Natural killer cell (primary cell): ENCODE data around the gene SLC5A9. TPM values are rescaled to one million over a fixed set of nuclear protein-coding genes. Genes with fewer than 3 reads are reported as not detected.

Experiments used
- ATAC-seq, 3 donors: fragments of 150-1000 bp in 2 of 3; fragments of 200-7000 bp in 1 of 3; cut with Tn5 transposase; 1 replicate in 1 of 3; 2 replicates in 2 of 3; pipeline ENCODE4 v1.10.0; 2021; ENCODE audit warnings: mild to moderate bottlenecking in 2 of 3, moderate library complexity in 2 of 3
- DNase-seq, 2 donors: peaks; one replicate each; pipeline versions ENCODE4 v3.0.0 to v3.0.0-alpha.2; 2013 to 2021; ENCODE audit warnings: mixed read lengths in 1 of 2
- H3K27ac ChIP-seq: one replicate; pipeline ENCODE4 v1.5.1; 2013; ENCODE audit warnings: mild to moderate bottlenecking, low read length
- H3K27me3 ChIP-seq: one replicate; pipeline ENCODE4 v1.6.1; 2013; ENCODE audit warnings: low read length; ENCODE audit not compliant: control insufficient read depth, insufficient read depth
- H3K36me3 ChIP-seq: one replicate; pipeline ENCODE4 v1.6.1; 2013; ENCODE audit warnings: low read length; ENCODE audit not compliant: control insufficient read depth, insufficient read depth
- H3K4me1 ChIP-seq: one replicate; pipeline ENCODE4 v1.6.1; 2013; ENCODE audit warnings: low read length; ENCODE audit not compliant: control insufficient read depth, insufficient read depth
- H3K4me3 ChIP-seq: one replicate; pipeline ENCODE4 v1.5.1; 2013; ENCODE audit warnings: low read length
- H3K9me3 ChIP-seq: one replicate; pipeline ENCODE4 v1.6.1; 2013; ENCODE audit warnings: low read length; ENCODE audit not compliant: control insufficient read depth, insufficient read depth
- H3K27ac Mint-ChIP-seq, 2 donors: one replicate each; pipeline ENCODE4 v1.8.0; 2022; ENCODE audit warnings: mild to moderate bottlenecking in 2 of 2, mixed read lengths in 2 of 2, moderate library complexity in 1 of 2
- H3K27me3 Mint-ChIP-seq, 2 donors: one replicate each; pipeline ENCODE4 v1.8.0; 2022; ENCODE audit warnings: low read depth in 2 of 2, mixed read lengths in 2 of 2
- H3K36me3 Mint-ChIP-seq: one replicate; pipeline ENCODE4 v1.8.0; 2022; ENCODE audit warnings: mixed read lengths
- H3K4me1 Mint-ChIP-seq, 2 donors: one replicate each; pipeline ENCODE4 v1.8.0; 2022; ENCODE audit warnings: mixed read lengths in 2 of 2
- H3K4me3 Mint-ChIP-seq: one replicate; pipeline ENCODE4 v1.8.0; 2022; ENCODE audit warnings: mild to moderate bottlenecking, moderate library complexity, mixed read lengths
- H3K9me3 Mint-ChIP-seq, 2 donors: one replicate each; pipeline ENCODE4 v1.8.0; 2022; ENCODE audit warnings: mixed read lengths in 2 of 2
- CTCF ChIP-seq: fragments of 200-600 bp; IDR thresholded peaks from one replicate; pipeline ENCODE4 v1.8.0; 2022; ENCODE audit warnings: antibody characterized with exemption
- WGBS: methylation state at CpG from one replicate; pipeline ENCODE4 v1.1.7; 2013; ENCODE audit warnings: missing lambda C conversion rate; ENCODE audit not compliant: insufficient coverage; 5-methylcytosine and 5-hydroxymethylcytosine counted together
- intact Hi-C: fragments of 100-400 bp; cut with micrococcal nuclease; formaldehyde crosslinking; loops from one replicate; pipeline ENCODE4 v1.14.2; 2022
- total RNA-seq, 4 donors: library from RNA; stranded (reverse); fragments of 120-200 nt in 1 of 4; gene quantifications; one replicate each; pipeline versions ENCODE4 v1.2.3 to v1.2.4, GENCODE V29; 2013 to 2022

Gene SLC5A9
- total RNA-seq, 3 donors from 2014 or later (not counting 1 experiment from before 2014, with no cell fraction given) = not detected

GRCh38 chr1:48181669-48182367 lies 40.7 kb upstream of the SLC5A9 start:
- TF ChIP-seq CTCF = no peak
- Histone ChIP-seq H3K9me3 (no peaks in the 10 kb centered on the region), H3K27ac (no peak overlapping the region), H3K4me3 (no peak overlapping the region), H3K27me3 (no peaks in the 10 kb centered on the region), H3K4me1 (no peaks in the 10 kb centered on the region), H3K36me3 (no peaks in the 10 kb centered on the region)
- Mint-ChIP-seq H3K27me3 (peaks cover 23 to 48% of the 10 kb centered on the region in 2 donors), H3K36me3 (no peaks in the 10 kb centered on the region), H3K27ac (no peak overlapping the region), H3K4me1 (no peaks in the 10 kb centered on the region), H3K9me3 (no peaks in the 10 kb centered on the region), H3K4me3 (no peak overlapping the region)
- no peak for DNase-seq
- ATAC-seq = no peak
- WGBS = 88% methylated on average over 5 of the region's 5 CpGs
- intact Hi-C loops = no loop called here

- Mint-ChIP-seq H3K4me3 (no peak overlapping the region), H3K27ac (no peak overlapping the region), H3K4me1 (no peaks in the 10 kb centered on the region), H3K27me3 (peaks cover 21 to 48% of the 10 kb centered on the region in 2 donors), H3K36me3 (no peaks in the 10 kb centered on the region), H3K9me3 (no peaks in the 10 kb centered on the region)
- whole genome bisulfite sequencing = 85% methylated on average over 2 of the region's 2 CpGs
- ATAC-seq = no peak
- Histone ChIP-seq H3K4me1 (no peaks in the 10 kb centered on the region), H3K4me3 (no peak overlapping the region), H3K9me3 (no peaks in the 10 kb centered on the region), H3K27me3 (no peaks in the 10 kb centered on the region), H3K27ac (no peak overlapping the region), H3K36me3 (no peaks in the 10 kb centered on the region)
- no peak for TF ChIP-seq CTCF
- intact Hi-C loops = no loop called here
- DNase-seq = no peak
Observed at GRCh38 chr1:48182439-48182838, 40.1 kb upstream of the SLC5A9 start.

GRCh38 chr1:48186306-48186839 lies 36.1 kb upstream of the SLC5A9 start:
- H3K4me1 Mint-ChIP-seq = no peaks in the 10 kb centered on the region
- Histone ChIP-seq H3K27ac (no peak overlapping the region), H3K4me3 (no peak overlapping the region), H3K4me1 (no peaks in the 10 kb centered on the region), H3K27me3 (no peaks in the 10 kb centered on the region), H3K9me3 (no peaks in the 10 kb centered on the region), H3K36me3 (no peaks in the 10 kb centered on the region)
- no peak overlapping the region for H3K4me3 Mint-ChIP-seq
- 77% methylated on average over 3 of the region's 3 CpGs for WGBS
- H3K27me3 Mint-ChIP-seq = peaks cover 29 to 54% of the 10 kb centered on the region in 2 donors
- no peaks in the 10 kb centered on the region for H3K9me3 Mint-ChIP-seq
- DNase-seq (no peak), ATAC-seq (no peak)
- H3K27ac Mint-ChIP-seq = no peak overlapping the region
- intact Hi-C loops = no loop called here
- H3K36me3 Mint-ChIP-seq = no peaks in the 10 kb centered on the region
- TF ChIP-seq CTCF = no peak
